ENCODE data around the gene TLR6. TPM values are rescaled to one million over a fixed set of nuclear protein-coding genes. Genes with fewer than 3 reads are reported as not detected.

Gene TLR6
- total and polyA plus RNA-seq, 2 of the 8 experiments (the other 6 are each of a cell fraction or from before 2014, with no cell fraction given), result 0.02 to 0.09 TPM

GRCh38 chr4:38784141-38784540 lies 72.5 kb downstream of the TLR6 start:
- Histone ChIP-seq H2BK120ac (replicated peaks; ENCODE audit: low read depth, low read length) (no peak overlapping the region), H3K9me3 (ENCODE audit: insufficient read depth in 2 of 2, low read depth in 1 of 2, low read length in 1 of 2) (no peaks in the 10 kb centered on the region), H3K27ac (ENCODE audit: low read depth, low read length) (no peak overlapping the region), H3K79me2 (ENCODE audit: control insufficient read depth in 1 of 2, insufficient read depth in 2 of 2, low read length in 2 of 2) (no peaks in the 10 kb centered on the region), H3K23me2 (ENCODE audit: low read depth, low read length) (peaks cover 2% of the 10 kb centered on the region; the same call in 1 of the 2 replicates), H3K79me1 (ENCODE audit: low read depth, low read length) (no peaks in the 10 kb centered on the region), H3K4ac (replicated peaks; ENCODE audit: insufficient read length, low read depth, low read length) (no peak overlapping the region), H2BK15ac (ENCODE audit: low read length) (no peak overlapping the region), H3K4me1 (replicated peaks in 1 of 4; ENCODE audit: control insufficient read depth in 3 of 4, insufficient read depth in 4 of 4, low read length in 3 of 4) (no peaks in the 10 kb centered on the region), H3K23ac (ENCODE audit: insufficient read length) (no peak overlapping the region), H3K56ac (replicated peaks; ENCODE audit: insufficient read length, low read depth, low read length) (no peak overlapping the region), H2AFZ (ENCODE audit: low read length) (no peak overlapping the region), H4K20me1 (replicated peaks in 1 of 2; ENCODE audit: control insufficient read depth in 1 of 2, insufficient read depth in 2 of 2, low read length in 2 of 2) (peaks cover 0 to 2% of the 10 kb centered on the region in 2 experiments), H3K36me3 (ENCODE audit: control insufficient read depth in 2 of 4, insufficient read depth in 4 of 4, low read length in 3 of 4) (no peaks in the 10 kb centered on the region), H2AK5ac (ENCODE audit: low read depth, low read length) (no peak overlapping the region), H3K4me2 (ENCODE audit: insufficient read depth in 1 of 2, low read depth in 2 of 2, low read length in 2 of 2) (no peak overlapping the region), H2BK20ac (ENCODE audit: low read length) (no peak overlapping the region), H2BK5ac (ENCODE audit: low read depth, low read length) (no peak overlapping the region), H4K91ac (replicated peaks; ENCODE audit: insufficient read length, low read length) (no peak overlapping the region), H2BK12ac (ENCODE audit: low read depth, low read length) (no peak overlapping the region), H3K4me3 (ENCODE audit: extremely low read depth in 1 of 4, insufficient read depth in 2 of 4, low read depth in 3 of 4, low read length in 4 of 4) (no peak overlapping the region), H3K14ac (ENCODE audit: insufficient read length) (no peak overlapping the region), H4K8ac (ENCODE audit: extremely low read depth, insufficient read depth, low read length) (no peak overlapping the region), H3K27me3 (replicated peaks in 1 of 4; ENCODE audit: control insufficient read depth in 3 of 4, extremely low read depth in 1 of 4, insufficient read depth in 3 of 4, low read length in 3 of 4) (no peaks in the 10 kb centered on the region), H3K18ac (ENCODE audit: extremely low read depth, low read length) (no peak overlapping the region), H4K5ac (ENCODE audit: insufficient read length, low read depth, low read length) (no peak overlapping the region), H3K9ac (replicated peaks in 1 of 4; ENCODE audit: extremely low read depth in 1 of 4, low read depth in 3 of 4, low read length in 3 of 4) (no peak overlapping the region)
- ChIA-PET POLR2A (ENCODE audit: partially characterized antibody) (no interaction called here), CTCF (ENCODE audit: partially characterized antibody) (interaction anchor here (0.6 to 8.5 kb wide), 9 partner anchors 13 to 605 kb away, joined by 3 to 136 read pairs (median 16); partner anchors contain the start of gene TLR1)
- DNase-seq (ENCODE audit: low read depth in 1 of 2, low spot score in 2 of 2) (no peak), FAIRE-seq (no peak)
- TF ChIP-seq RAD21 (IDR thresholded peaks at IDR 0.05 in 1 of 2, conservative IDR thresholded peaks at IDR 0.05 in 1 of 2; ENCODE audit: low read depth in 2 of 2, low read length in 2 of 2), result no peak
- no peak for TF ChIP-seq BRCA1 (IDR thresholded peaks at IDR 0.05; ENCODE audit: low read depth, low read length)
- no peak for TF ChIP-seq SP1 (IDR thresholded peaks at IDR 0.05; ENCODE audit: low read depth, low read length)
- no peak for TF ChIP-seq HDAC6 (IDR thresholded peaks at IDR 0.05; ENCODE audit: low read depth, low read length)
- TF ChIP-seq CHD2 (IDR thresholded peaks at IDR 0.05; ENCODE audit: low read length), result no peak
- TF ChIP-seq SIX5 (IDR thresholded peaks at IDR 0.05; ENCODE audit: low read depth, low read length), result no peak
- TF ChIP-seq ZNF274 (IDR thresholded peaks at IDR 0.05; ENCODE audit: borderline replicate concordance, extremely low read depth, low read length), result no peak
- no peak for TF ChIP-seq SP4 (IDR thresholded peaks at IDR 0.05; ENCODE audit: low read length)
- WGBS, 2 experiments (ENCODE audit: extremely low coverage in 1 of 2, insufficient coverage in 1 of 2, insufficient read length in 1 of 2, insufficient replicate concordance in 2 of 2, low coverage in 1 of 2, low lambda C conversion rate in 2 of 2, missing lambda C conversion rate in 1 of 2), result 73% methylated on average over 4 of the region's 4 CpGs; no CpG with 5 or more reads in 1 of the 2 experiments
